LNCaP clone FGC (cell line): ENCODE measurements around the gene FGF14.

Experiments
- DNase-seq: peaks from one replicate; pipeline ENCODE4 v3.0.0-alpha.2; 2011; ENCODE audit warnings: low read depth
- H3K4me3 ChIP-seq: 2 replicates; pipeline ENCODE4 v1.5.1; 2011; ENCODE audit warnings: mild to moderate bottlenecking, low read depth, low read length, control low read depth
- CTCF ChIP-seq: IDR thresholded peaks from 2 replicates; pipeline ENCODE4 v1.5.1; 2012; ENCODE audit warnings: mild to moderate bottlenecking; ENCODE audit not compliant: control insufficient read depth, insufficient read depth; ENCODE audit errors: extremely low read depth

FGF14 gene

DNA sequence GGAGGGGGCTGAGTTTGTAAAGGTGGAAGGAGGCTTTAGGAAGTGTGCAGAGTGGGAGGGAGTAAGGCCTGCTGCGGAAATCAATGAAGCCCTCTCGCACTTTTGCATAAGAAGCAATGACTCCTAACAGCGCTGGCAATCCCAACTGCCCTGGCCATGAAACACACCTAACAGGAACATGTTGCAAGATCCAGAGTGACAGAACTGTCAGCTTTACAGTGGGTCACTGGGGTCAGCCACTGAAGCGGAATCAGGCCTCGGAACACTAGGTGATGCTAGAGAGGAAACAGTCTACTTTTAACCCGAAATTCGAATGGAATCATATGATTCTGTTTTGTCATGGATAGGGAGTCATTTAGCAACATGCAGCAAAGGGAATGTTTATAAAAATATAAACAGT is 54.4 kb downstream of the FGF14 start:
- DNase-seq = no peak

DNA sequence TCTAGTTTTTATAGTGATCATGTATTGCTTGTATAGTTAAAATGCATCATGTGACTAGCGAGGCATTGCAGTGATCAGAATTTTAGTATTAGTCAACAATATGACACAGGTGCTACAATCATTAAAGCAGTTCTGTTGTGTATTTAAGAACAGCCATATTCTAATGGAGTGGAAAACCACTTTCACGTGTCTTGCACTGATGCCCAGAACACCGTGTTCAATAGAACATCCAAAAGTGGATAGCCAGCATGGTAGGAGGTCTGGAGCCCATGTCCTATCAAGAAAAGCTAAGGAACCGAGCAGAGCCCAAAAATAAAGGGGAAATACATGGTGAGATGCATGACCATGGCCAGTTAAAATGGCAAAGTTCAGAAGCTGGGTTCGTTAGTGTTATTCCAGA is 55.1 kb downstream of the FGF14 start:
- no peak overlapping the region for H3K4me3 ChIP-seq
- TF ChIP-seq CTCF = no peak
- no peak for DNase-seq

More for the DNA sequence above, 54.4 kb downstream of the FGF14 start:
- no peak for TF ChIP-seq CTCF
- H3K4me3 ChIP-seq = no peak overlapping the region

DNA sequence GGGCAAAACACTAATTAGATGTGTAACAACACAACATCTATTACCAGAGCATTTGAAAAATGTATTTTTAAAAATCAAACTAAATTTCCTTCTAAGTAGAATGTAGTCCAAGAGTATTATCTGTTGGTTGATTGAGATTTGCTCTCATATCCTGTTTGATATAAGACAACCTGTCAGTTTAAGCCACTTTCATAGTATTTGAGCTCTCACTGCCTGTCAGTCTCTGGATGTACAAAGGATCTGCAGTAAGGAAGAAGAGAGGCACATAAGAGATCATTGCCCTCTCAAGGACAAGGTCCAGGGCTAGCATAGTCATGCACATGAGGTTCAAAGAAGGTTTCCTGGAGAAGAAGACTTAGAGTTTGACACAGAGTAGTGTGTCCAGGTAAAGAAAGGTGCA is 57.4 kb downstream of the FGF14 start:
- no peak for TF ChIP-seq CTCF
- DNase-seq = no peak
- no peak overlapping the region for H3K4me3 ChIP-seq

GRCh38 chr13:102333320-102334198 is 68.3 kb downstream of the FGF14 start:
- no peak for TF ChIP-seq CTCF
- no peak overlapping the region for H3K4me3 ChIP-seq
- no peak for DNase-seq

DNA sequence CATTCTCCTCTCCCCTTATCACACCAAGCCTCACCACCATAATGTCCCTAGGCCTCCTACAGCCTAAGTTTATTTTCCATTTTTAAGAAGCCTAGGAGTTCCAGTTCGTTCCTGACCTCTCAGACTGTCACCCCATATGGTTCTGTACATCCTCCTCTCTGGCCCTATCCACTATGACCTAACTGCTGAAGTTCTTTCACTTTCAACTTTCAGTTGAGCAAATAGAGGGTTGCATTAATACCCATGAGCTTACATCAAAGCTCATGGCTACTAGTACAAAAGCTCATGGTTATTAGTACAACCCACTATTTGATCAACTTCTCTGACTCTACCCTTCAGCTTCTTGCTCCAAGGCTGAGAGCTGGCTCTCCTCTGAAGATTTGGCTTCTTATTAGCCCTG is 72.9 kb downstream of the FGF14 start:
- H3K4me3 ChIP-seq = no peak overlapping the region
- no peak for DNase-seq
- no peak for TF ChIP-seq CTCF

- no peak for DNase-seq
- no peak for TF ChIP-seq CTCF
- no peak overlapping the region for H3K4me3 ChIP-seq
Observed at GRCh38 chr13:102327119-102327617, 74.7 kb downstream of the FGF14 start.
